ENCODE data around the gene ARHGAP22. TPM values are rescaled to one million over a fixed set of nuclear protein-coding genes. Genes with fewer than 3 reads are reported as not detected.

Gene ARHGAP22
- total RNA-seq, 2 experiments from 2014 or later = 0.19 to 0.46 TPM

GRCh38 chr10:48529331-48529730 lies 75.5 kb downstream of the ARHGAP22 start:
- Histone ChIP-seq H2AFZ (ENCODE audit: low read length) (no peak overlapping the region), H3K4me3 (ENCODE audit: low read depth, low read length, poor library complexity, severe bottlenecking) (no peak overlapping the region), H3K79me2 (ENCODE audit: insufficient read depth, low read depth, low read length) (no peaks in the 10 kb centered on the region), H4K20me1 (ENCODE audit: insufficient read depth, low read length) (no peaks in the 10 kb centered on the region), H3K27ac (ENCODE audit: low read depth, low read length, poor library complexity, severe bottlenecking) (no peak overlapping the region), H3K36me3 (ENCODE audit: insufficient read depth, low read length) (no peaks in the 10 kb centered on the region), H3K9me2 (ENCODE audit: insufficient read depth, low read length) (no peaks in the 10 kb centered on the region), H3K4me1 (ENCODE audit: insufficient read depth, low read length, poor library complexity, severe bottlenecking) (no peaks in the 10 kb centered on the region), H3K9me3 (ENCODE audit: low read length) (no peaks in the 10 kb centered on the region), H3K4me2 (ENCODE audit: low read length) (no peak overlapping the region)
- no TSS peak for BruUV-seq (replicated peaks)
- intact Hi-C loops (cut with micrococcal nuclease; ENCODE audit: unreplicated experiment) = no loop called here
- ChIA-PET POLR2A (no interaction called here), CTCF (ENCODE audit: unreplicated experiment) (no interaction called here)
- no peak for DNase-seq (ENCODE audit: low spot score)
- TF ChIP-seq EZH2phosphoT487 (IDR thresholded peaks at IDR 0.05; ENCODE audit: borderline replicate concordance, low read depth, low read length) (no peak), CTCF (conservative IDR thresholded peaks at IDR 0.05; ENCODE audit: low read length) (no peak)

GRCh38 chr10:48527756-48528155 lies 77.1 kb downstream of the ARHGAP22 start:
- no peak overlapping the region for H3K4me3 ChIP-seq (ENCODE audit: low read depth, low read length, poor library complexity, severe bottlenecking)
- CTCF ChIA-PET (ENCODE audit: unreplicated experiment) = no interaction called here

More at GRCh38 chr10:48527756-48528155, 77.1 kb downstream of the ARHGAP22 start:
- H3K4me1 ChIP-seq (ENCODE audit: insufficient read depth, low read length, poor library complexity, severe bottlenecking) = no peaks in the 10 kb centered on the region
- no peaks in the 10 kb centered on the region for H3K79me2 ChIP-seq (ENCODE audit: insufficient read depth, low read depth, low read length)
- POLR2A ChIA-PET = no interaction called here
- TF ChIP-seq EZH2phosphoT487 (IDR thresholded peaks at IDR 0.05; ENCODE audit: borderline replicate concordance, low read depth, low read length) (no peak), CTCF (conservative IDR thresholded peaks at IDR 0.05; ENCODE audit: low read length) (no peak)
- no peak for DNase-seq (ENCODE audit: low spot score)
- BruUV-seq (replicated peaks) = no TSS peak
- no peak overlapping the region for H3K4me2 ChIP-seq (ENCODE audit: low read length)
- H3K9me3 ChIP-seq (ENCODE audit: low read length) = no peaks in the 10 kb centered on the region
- H3K9me2 ChIP-seq (ENCODE audit: insufficient read depth, low read length) = no peaks in the 10 kb centered on the region
- no peaks in the 10 kb centered on the region for H4K20me1 ChIP-seq (ENCODE audit: insufficient read depth, low read length)
- no peaks in the 10 kb centered on the region for H3K36me3 ChIP-seq (ENCODE audit: insufficient read depth, low read length)
- intact Hi-C loops (cut with micrococcal nuclease; ENCODE audit: unreplicated experiment) = no loop called here
- no peak overlapping the region for H2AFZ ChIP-seq (ENCODE audit: low read length)
- H3K27ac ChIP-seq (ENCODE audit: low read depth, low read length, poor library complexity, severe bottlenecking) = no peak overlapping the region

Measured in OCI-LY7 (cell line).